GM18508 (cell line): ENCODE measurements around the gene ST8SIA5.

Experiments used
- ATAC-seq: cut with Tn5 transposase; IDR thresholded peaks from one replicate; pipeline ENCODE4 v1.9.1; 2021; ENCODE audit warnings: moderate number of reproducible peaks; ENCODE audit not compliant: insufficient read depth, unreplicated experiment

ST8SIA5 gene

GRCh38 chr18:46678041-46678440 lies 78.8 kb downstream of the ST8SIA5 start:
- ATAC-seq, result no peak

GRCh38 chr18:46677611-46678010 lies 79.2 kb downstream of the ST8SIA5 start:
- ATAC-seq, result no peak

- no peak for ATAC-seq
These were observed 80.5 kb downstream of the ST8SIA5 start for GRCh38 chr18:46676182-46676835.

- no peak for ATAC-seq
These were observed 81.7 kb downstream of the ST8SIA5 start for GRCh38 chr18:46675112-46675511.

- ATAC-seq, result no peak
These were observed 84.5 kb downstream of the ST8SIA5 start for GRCh38 chr18:46672062-46672970.

- ATAC-seq, result no peak
These were observed 88.2 kb downstream of the ST8SIA5 start for GRCh38 chr18:46668694-46669093.

- no peak for ATAC-seq
These were observed 88.7 kb downstream of the ST8SIA5 start for GRCh38 chr18:46668135-46668534.

GRCh38 chr18:46663539-46663938 lies 93.3 kb downstream of the ST8SIA5 start:
- no peak for ATAC-seq

- ATAC-seq, result no peak
These were observed 95.7 kb downstream of the ST8SIA5 start for GRCh38 chr18:46660957-46661749.

GRCh38 chr18:46659484-46659883 lies 97.4 kb downstream of the ST8SIA5 start:
- ATAC-seq, result no peak

- ATAC-seq, result no peak
These were observed 99.5 kb downstream of the ST8SIA5 start, which contains the start of gene LOXHD1 for GRCh38 chr18:46657115-46657955. TSS of gene LOXHD1 (minus strand) at chr18:46657220. CDS start at chr18:46657033, 187 bp downstream.

GRCh38 chr18:46656326-46657114 lies 100.3 kb downstream of the ST8SIA5 start:
- no peak for ATAC-seq

- no peak for ATAC-seq
These were observed 104.5 kb downstream of the ST8SIA5 start for GRCh38 chr18:46652372-46652771.

GRCh38 chr18:46650681-46651080 lies 106.2 kb downstream of the ST8SIA5 start:
- ATAC-seq, result no peak

- no peak for ATAC-seq
These were observed 107.6 kb downstream of the ST8SIA5 start for GRCh38 chr18:46649071-46649862.

GRCh38 chr18:46646468-46646867 lies 110.4 kb downstream of the ST8SIA5 start:
- ATAC-seq, result no peak

GRCh38 chr18:46642561-46642960 lies 114.3 kb downstream of the ST8SIA5 start:
- ATAC-seq, result no peak

GRCh38 chr18:46641917-46642316 lies 114.9 kb downstream of the ST8SIA5 start:
- ATAC-seq, result no peak
